ENCODE results near the gene TRABD2A.
A peak's percentile ranks its signal among the peaks of the same experiment; 100 is the strongest.
"Not testable (repeated sequence)": the region's sequence is repeated elsewhere in the genome, so short reads cannot be mapped to it uniquely, and the experiment has no call there.

Gene TRABD2A

GRCh38 chr2:84878896-84879583 is 1.8 kb downstream of the TRABD2A start:
- DNase-seq = no peak

- no peak for DNase-seq
Measured at GRCh38 chr2:84878459-84878858, 2.4 kb downstream of the TRABD2A start.

GRCh38 chr2:84876369-84876768 is 4.5 kb downstream of the TRABD2A start:
- DNase-seq = no peak

DNA sequence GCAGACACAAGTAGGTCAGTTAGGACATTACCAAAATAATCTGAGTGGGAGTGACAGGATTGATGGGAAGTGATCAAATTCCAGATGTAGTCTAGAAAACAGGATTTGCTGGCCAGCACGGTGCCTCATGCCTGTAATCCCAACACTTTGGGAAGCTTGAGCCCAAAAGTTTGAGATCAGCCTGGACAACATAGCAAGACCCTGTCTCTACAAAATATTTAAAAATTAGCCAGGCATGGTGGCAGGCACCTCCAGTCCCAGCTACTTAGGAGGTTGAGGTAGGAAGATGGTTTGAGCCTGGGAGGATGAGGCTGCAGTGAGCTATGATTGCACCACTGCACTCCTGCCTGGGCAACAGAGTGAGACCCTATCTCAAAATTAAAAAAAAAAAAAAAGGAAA is 5.3 kb downstream of the TRABD2A start:
- not testable (repeated sequence) for DNase-seq

- no peak for DNase-seq
Measured at GRCh38 chr2:84875213-84875560, 5.7 kb downstream of the TRABD2A start.

DNA sequence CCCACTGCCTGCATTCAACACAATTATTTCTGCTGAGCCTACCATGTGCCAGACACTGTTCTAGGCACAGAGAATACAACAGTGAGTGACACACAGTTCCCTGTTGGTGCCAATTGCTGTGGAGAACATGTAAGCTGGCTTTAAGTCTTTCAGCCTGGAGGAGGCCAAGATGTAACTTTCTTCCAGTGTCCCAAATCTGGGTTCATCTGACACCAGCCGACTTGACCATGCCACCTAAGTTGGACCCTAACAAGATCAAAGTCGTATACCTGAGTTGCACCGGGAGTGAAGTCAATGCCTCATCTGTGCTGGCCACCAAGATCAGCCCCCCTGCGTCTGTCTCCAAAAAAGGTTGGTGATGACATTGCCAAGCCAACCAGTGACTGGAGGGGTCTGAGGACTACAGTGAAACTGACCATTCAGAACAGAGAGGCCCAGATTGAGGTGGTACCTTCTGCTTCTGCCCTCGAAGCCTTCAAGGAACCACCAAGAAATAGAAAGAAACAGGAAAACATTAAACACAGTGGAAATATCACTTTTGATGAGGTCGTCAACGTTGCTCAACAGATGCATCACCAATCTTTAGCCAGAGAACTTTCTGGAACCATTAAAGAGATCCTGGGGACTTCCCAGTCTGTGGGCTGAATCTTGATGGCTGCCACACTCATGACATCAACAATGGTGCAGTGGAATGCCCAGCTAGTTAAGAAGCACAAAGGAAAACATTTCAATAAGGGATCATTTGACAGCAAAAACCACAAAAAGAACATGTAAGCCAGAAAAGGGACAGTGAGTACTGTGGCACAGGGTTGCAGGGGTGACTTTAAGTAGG is 6.3 kb downstream of the TRABD2A start:
- no peak for DNase-seq

DNA sequence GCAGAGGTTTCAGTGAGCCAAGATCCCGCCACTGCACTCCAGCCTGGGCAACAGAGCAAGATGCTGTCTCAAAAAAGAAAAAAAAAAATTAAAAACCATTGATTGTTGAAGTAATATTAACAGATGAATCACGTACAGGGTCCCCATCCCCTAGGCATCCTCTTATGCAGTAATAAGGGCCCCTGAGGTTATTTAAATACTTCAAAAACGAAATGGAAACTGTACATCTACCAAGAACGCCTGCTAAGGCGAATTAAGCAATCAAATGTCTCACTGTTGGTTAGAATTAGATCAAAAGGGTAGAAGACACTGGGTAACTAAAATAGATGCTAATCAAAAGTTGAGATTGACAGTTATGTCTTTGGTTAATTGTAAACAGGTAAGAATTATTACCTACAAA is 7.5 kb downstream of the TRABD2A start:
- DNase-seq = no peak

- DNase-seq = not testable (repeated sequence)
Measured at GRCh38 chr2:84872691-84873090, 8.2 kb downstream of the TRABD2A start.

- DNase-seq = no peak
Measured at GRCh38 chr2:84870306-84870705, 10.6 kb downstream of the TRABD2A start.

GRCh38 chr2:84868327-84868726 is 12.6 kb downstream of the TRABD2A start:
- DNase-seq = not testable (repeated sequence)

GRCh38 chr2:84866122-84866521 is 14.8 kb downstream of the TRABD2A start:
- no peak for DNase-seq

DNA sequence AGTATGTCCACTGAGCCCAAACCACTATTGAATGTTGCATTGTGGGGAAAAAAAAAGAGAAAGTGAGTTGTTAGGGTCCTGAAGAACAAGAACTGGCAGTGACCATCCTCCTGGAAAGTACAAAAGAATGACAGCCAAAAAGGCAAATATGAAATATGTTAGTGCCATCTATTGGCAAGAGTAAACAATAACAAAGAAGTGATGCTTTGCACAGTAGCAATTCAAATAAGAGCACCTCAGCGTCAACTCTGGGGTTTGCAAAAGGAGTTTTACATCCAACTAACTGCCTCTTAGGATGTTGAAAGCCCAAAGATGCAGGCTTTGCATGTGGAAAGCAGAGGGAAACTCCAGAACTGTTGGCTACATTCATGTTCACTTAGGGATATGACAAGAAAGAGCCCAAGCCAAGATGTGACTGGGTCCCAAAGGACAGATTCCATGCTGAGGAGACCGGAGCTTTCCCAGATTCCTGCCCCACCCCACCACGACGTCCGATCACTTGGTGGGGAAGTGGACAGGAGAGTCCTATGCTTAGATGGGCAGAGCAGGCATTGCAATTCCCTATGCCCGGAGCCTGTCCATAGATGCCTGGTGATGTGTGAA is 15.6 kb downstream of the TRABD2A start:
- peak in 2 of 5 experiments; percentile 36 to 79 for DNase-seq

- no peak for DNase-seq
Measured at GRCh38 chr2:84862006-84862405, 18.9 kb downstream of the TRABD2A start.

GRCh38 chr2:84861539-84861938 is 19.3 kb downstream of the TRABD2A start:
- no peak for DNase-seq

DNA sequence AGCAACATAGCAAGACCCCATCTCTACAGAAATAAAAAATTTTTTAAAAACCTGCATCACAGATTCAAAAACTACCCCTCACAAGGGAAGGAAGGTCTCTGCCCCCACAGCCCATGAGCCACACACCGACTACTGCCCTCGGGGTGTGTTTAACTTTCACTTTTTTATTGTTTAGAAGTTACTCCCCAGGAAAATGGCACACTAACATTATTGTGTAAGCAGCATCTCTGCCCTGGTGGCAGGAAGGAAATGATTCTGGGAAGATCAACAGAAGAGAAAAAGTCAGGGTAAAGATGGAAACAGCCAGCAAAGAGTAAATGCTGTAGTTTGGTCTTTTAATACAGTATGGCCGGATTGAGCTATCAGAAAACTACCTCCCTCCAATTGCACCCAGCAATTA is 21.9 kb downstream of the TRABD2A start:
- no peak for DNase-seq

DNA sequence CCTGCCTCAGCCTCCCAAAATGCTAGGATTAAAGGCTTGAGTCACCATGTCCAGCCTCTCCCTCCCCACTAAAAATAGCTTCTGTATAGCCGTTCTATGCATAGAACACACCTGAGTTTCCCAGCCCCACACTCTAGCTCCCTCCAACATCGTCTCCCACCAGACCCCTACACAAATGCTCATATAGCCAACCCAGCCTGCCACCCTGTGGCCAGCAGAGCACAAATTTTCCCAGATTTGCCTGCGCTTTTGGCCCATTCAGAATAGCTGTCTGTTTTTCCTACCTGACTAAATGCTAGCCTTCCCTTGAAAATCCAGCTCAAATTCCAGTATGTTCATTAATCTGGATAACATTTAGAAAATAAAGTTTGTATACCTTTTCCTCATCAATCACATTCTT is 22.8 kb downstream of the TRABD2A start:
- DNase-seq = no peak

- no peak for DNase-seq
Measured at GRCh38 chr2:84857566-84857965, 23.3 kb downstream of the TRABD2A start.

- DNase-seq = peak in 2 of 5 experiments; percentile 21 to 80
Measured at GRCh38 chr2:84856787-84857186, 24.1 kb downstream of the TRABD2A start.

GRCh38 chr2:84855731-84856130 is 25.2 kb downstream of the TRABD2A start:
- no peak for DNase-seq

GRCh38 chr2:84854850-84855249 is 26.0 kb downstream of the TRABD2A start:
- no peak for DNase-seq

GRCh38 chr2:84851876-84852275 is 29.0 kb downstream of the TRABD2A start:
- no peak for DNase-seq

DNA sequence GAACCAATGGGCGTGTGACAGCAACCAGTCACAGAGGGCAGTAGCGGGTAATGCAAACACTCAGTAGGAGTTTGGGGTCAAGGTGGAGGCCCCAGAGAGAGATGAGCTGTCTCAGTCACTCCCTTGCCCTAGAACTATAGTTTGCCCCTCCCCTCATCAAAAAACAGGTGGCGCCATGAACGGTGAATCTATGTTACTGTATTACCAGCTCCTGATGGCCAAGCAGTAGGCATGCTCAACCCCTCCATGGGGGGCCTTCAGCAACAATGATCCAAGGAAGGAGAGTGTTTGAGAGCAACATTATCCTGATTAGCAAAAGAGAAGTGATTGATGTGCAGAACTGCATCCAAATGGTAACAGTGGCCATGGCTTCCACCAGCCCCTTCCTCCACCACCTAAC is 30.4 kb downstream of the TRABD2A start:
- DNase-seq = no peak

GRCh38 chr2:84849271-84849952 is 31.5 kb downstream of the TRABD2A start:
- DNase-seq = peak in 3 of 5 experiments; percentile 13 to 82 (median 36)
